GM19035 (cell line): ENCODE measurements around the gene BTBD10.

ENCODE experiments used
- ATAC-seq: cut with Tn5 transposase; IDR thresholded peaks from one replicate; pipeline ENCODE4 v1.9.1; 2021; ENCODE audit not compliant: unreplicated experiment

The BTBD10 gene

DNA sequence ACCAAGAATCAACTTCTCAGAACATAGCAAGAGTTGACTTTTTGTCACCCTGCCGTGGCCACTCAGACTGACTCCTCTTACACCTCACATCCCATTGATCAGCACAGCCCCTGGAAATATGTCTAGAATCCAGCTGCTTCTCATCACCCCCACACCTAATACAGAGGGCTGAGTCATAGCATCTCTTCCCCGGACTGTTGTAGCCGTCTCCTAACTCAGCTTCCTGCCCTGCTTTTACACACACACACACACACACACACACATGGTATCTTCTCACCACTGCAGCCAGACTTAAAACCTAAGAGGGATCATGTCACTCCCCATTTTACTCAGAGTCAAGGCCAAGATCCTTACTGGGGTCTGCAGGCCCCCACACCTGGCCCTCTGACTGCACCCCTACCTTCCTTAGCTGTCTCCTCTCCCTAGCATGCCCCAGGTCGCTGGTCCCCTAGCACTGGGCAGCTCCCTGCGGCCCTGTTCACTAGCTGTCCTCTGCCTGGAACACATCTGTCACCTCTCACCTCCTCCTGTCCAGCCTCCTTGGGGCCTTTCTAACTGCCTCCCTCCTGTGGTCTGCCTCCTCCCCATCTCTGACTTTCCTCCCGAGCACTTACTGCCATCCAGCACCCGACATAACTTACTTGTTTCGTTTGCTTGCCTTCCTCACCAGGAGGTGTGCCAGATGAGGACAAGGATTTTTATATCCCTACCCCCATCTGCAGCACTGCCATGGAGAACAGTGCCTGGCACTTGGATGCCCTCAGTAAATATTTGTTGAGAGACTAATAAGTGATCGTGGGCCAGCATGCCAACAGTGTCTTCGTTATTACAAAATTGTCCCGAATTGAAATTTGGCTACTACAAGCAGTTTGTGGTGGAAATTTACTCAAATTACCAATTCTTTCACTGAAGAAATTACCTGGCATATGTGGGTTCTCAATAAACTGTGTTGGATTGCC, 123.5 kb downstream of the BTBD10 start:
- no peak for ATAC-seq

DNA sequence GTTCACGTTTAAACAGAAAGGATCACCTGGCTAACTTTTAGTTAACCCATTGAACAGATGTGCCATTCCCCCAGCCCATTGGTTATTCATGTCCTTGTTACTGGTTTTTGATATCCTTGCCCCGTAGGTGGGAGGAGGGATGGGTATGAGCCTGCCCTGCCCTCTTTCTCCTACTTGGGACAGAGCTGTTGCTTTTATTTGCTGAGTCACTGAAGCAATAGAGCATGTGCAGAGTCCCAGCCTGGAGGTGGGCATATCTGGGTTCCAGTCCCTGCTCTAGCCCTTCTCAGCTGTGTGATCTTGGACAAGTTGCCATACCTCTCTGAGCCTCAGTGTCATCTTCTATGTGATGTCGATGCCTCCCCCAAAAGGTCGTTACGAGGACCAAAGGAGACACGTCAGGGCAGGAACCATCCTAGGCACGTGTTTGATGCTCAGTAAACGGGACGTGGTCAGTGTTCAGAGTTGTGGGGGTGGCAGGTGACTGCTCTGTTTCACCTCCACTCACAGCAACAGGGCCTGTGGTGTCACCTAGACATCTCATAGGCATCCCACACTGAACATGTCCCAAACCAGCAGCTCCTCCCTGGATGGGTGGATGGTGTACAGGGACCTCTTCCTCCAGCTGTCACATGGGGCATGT, 124.5 kb downstream of the BTBD10 start:
- no peak for ATAC-seq

DNA sequence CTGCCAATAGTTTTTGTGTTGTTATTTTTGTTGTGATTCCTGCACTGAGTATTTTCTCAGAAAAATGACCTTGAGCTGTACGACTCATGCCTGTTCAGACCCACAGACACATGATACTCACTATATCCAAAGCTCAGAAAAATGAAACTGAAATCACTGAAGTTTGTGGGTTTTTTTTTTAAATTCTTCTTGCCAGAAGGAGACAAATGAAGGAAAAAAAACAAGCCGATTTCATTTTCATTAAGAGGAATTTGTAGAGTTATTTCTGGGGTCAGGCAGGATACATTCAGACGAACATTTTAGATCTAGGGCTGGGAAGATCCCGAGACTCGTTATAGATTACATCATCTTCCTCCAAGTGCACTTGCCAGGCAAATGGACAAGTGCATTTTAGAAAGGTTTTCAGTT, 125.0 kb downstream of the BTBD10 start:
- no peak for ATAC-seq
